SK-N-MC (cell line): ENCODE results near the gene RUVBL2.
"Not testable (repeated sequence)": the region's sequence is repeated elsewhere in the genome, so short reads cannot be mapped to it uniquely, and the experiment has no call there.

ENCODE experiments used
- DNase-seq: peaks from one replicate; pipeline ENCODE4 v3.0.0-alpha.2; 2011; ENCODE audit warnings: low read depth, low spot score
- H3K27ac ChIP-seq: fragments of 200-600 bp; sonication (generic); 2 replicates; pipeline ENCODE4 v1.5.1; 2016; ENCODE audit warnings: mixed run types
- H3K36me3 ChIP-seq: fragments of 200-600 bp; sonication (generic); 2 replicates; pipeline ENCODE4 v1.6.1; 2017; ENCODE audit warnings: antibody characterized with exemption, low read length, mixed read lengths; ENCODE audit not compliant: insufficient read depth
- H3K4me3 ChIP-seq: fragments of 200-600 bp; sonication (generic); 2 replicates; pipeline ENCODE4 v1.5.1; 2016
- H3K9ac ChIP-seq: fragments of 200-600 bp; sonication (generic); 2 replicates; pipeline ENCODE4 v1.8.0; 2017; ENCODE audit warnings: mixed run types, mixed read lengths; ENCODE audit not compliant: insufficient read length
- H3K9me3 ChIP-seq: fragments of 200-600 bp; sonication (generic); 2 replicates; pipeline ENCODE4 v1.6.1; 2017; ENCODE audit warnings: low read depth, mild to moderate bottlenecking, antibody characterized with exemption, low read length, moderate library complexity, mixed read lengths
- EZH2 ChIP-seq: fragments of 200-600 bp; sonication (generic); IDR thresholded peaks from one replicate; pipeline ENCODE4 v1.6.1; 2017; ENCODE audit warnings: antibody characterized with exemption
- FOXP2 ChIP-seq: optimal IDR thresholded peaks from 2 replicates; pipeline ENCODE3; 2011; ENCODE audit warnings: mild to moderate bottlenecking, moderate library complexity; ENCODE audit not compliant: insufficient read depth; ENCODE audit errors: extremely low read length, control extremely low read depth
- POLR2AphosphoS5 ChIP-seq: IDR thresholded peaks from 2 replicates; pipeline ENCODE4 v1.6.1; 2012; ENCODE audit warnings: mild to moderate bottlenecking, low read depth, low read length, borderline replicate concordance

RUVBL2 gene

GRCh38 chr19:49016067-49016839 lies 22.6 kb downstream of the RUVBL2 start:
- peaks cover 24% of the 10 kb centered on the region for H3K36me3 ChIP-seq

GRCh38 chr19:49017041-49017665 lies 23.5 kb downstream of the RUVBL2 start, which contains the start of gene LHB:
LHB (minus strand) TSS chr19:49017091; CDS start chr19:49017081, 10 bp downstream.
- Histone ChIP-seq H3K9ac (peak within 1 kb of the TSS; percentile 62), H3K27ac (no peak within 1 kb of the TSS), H3K9me3 (no peaks in the 10 kb centered on the region), H3K4me3 (peak within 1 kb of the TSS; percentile 83), H3K36me3 (peaks cover 15% of the 10 kb centered on the region; the same call in 1 of the 2 replicates)
- no peak for DNase-seq
- no peak for TF ChIP-seq EZH2
- TF ChIP-seq FOXP2 = no peak
- no peak for TF ChIP-seq POLR2AphosphoS5

More at GRCh38 chr19:49016067-49016839, 22.6 kb downstream of the RUVBL2 start:
- no peak for DNase-seq
- Histone ChIP-seq H3K27ac (no peak overlapping the region), H3K4me3 (no peak overlapping the region), H3K9me3 (no peaks in the 10 kb centered on the region), H3K9ac (no peak overlapping the region)
- TF ChIP-seq EZH2 (no peak), FOXP2 (no peak), POLR2AphosphoS5 (no peak; the same call in 1 of the 2 replicates)

- Histone ChIP-seq H3K36me3 (peaks cover 10% of the 10 kb centered on the region; the same call in 1 of the 2 replicates), H3K27ac (no peak overlapping the region), H3K4me3 (peak overlapping the region; percentile 83), H3K9ac (peak overlapping the region; percentile 62), H3K9me3 (no peaks in the 10 kb centered on the region)
- TF ChIP-seq FOXP2 = no peak
- no peak for TF ChIP-seq EZH2
- TF ChIP-seq POLR2AphosphoS5 = peak; percentile 64
- no peak for DNase-seq
Observed at GRCh38 chr19:49017666-49018351, 24.1 kb downstream of the RUVBL2 start.

- peak overlapping the region; percentile 83 for H3K4me3 ChIP-seq
- H3K9ac ChIP-seq = peak overlapping the region; percentile 62
- DNase-seq = not testable (repeated sequence)
Observed at GRCh38 chr19:49018388-49019241, 24.9 kb downstream of the RUVBL2 start.

GRCh38 chr19:49019242-49019932 lies 25.7 kb downstream of the RUVBL2 start:
- Histone ChIP-seq H3K36me3 (peaks cover 10% of the 10 kb centered on the region; the same call in 1 of the 2 replicates), H3K9ac (no peak overlapping the region), H3K9me3 (no peaks in the 10 kb centered on the region), H3K4me3 (0 out of 2 replicates have a peak overlapping the region, but pooled peaks have one; percentile 25), H3K27ac (no peak overlapping the region)
- DNase-seq = no peak
- TF ChIP-seq POLR2AphosphoS5 (no peak), EZH2 (no peak), FOXP2 (no peak)

More at GRCh38 chr19:49018388-49019241, 24.9 kb downstream of the RUVBL2 start:
- not testable (repeated sequence) for H3K36me3 ChIP-seq, H3K27ac ChIP-seq, H3K9me3 ChIP-seq

GRCh38 chr19:49020342-49020741 lies 26.7 kb downstream of the RUVBL2 start:
- Histone ChIP-seq H3K9ac (no peak overlapping the region), H3K9me3 (no peaks in the 10 kb centered on the region), H3K36me3 (peaks cover 3% of the 10 kb centered on the region; the same call in 1 of the 2 replicates), H3K27ac (no peak overlapping the region), H3K4me3 (no peak overlapping the region)
- no peak for TF ChIP-seq FOXP2
- no peak for TF ChIP-seq POLR2AphosphoS5
- TF ChIP-seq EZH2 = no peak
- DNase-seq = no peak

- no peak for DNase-seq
- Histone ChIP-seq H3K9ac (no peak overlapping the region), H3K4me3 (no peak overlapping the region), H3K9me3 (no peaks in the 10 kb centered on the region), H3K36me3 (no peaks in the 10 kb centered on the region), H3K27ac (no peak overlapping the region)
- TF ChIP-seq FOXP2 (no peak), POLR2AphosphoS5 (no peak), EZH2 (no peak)
Observed at GRCh38 chr19:49020931-49021895, 27.5 kb downstream of the RUVBL2 start.
